NCI-H2171 (cell line): Measurements from ENCODE around the gene RAD9A.

ENCODE experiments used
- DNase-seq: peaks from one replicate; lab custom pipeline; 2025; lab: John Stamatoyannopoulos, UW

Gene RAD9A

DNA sequence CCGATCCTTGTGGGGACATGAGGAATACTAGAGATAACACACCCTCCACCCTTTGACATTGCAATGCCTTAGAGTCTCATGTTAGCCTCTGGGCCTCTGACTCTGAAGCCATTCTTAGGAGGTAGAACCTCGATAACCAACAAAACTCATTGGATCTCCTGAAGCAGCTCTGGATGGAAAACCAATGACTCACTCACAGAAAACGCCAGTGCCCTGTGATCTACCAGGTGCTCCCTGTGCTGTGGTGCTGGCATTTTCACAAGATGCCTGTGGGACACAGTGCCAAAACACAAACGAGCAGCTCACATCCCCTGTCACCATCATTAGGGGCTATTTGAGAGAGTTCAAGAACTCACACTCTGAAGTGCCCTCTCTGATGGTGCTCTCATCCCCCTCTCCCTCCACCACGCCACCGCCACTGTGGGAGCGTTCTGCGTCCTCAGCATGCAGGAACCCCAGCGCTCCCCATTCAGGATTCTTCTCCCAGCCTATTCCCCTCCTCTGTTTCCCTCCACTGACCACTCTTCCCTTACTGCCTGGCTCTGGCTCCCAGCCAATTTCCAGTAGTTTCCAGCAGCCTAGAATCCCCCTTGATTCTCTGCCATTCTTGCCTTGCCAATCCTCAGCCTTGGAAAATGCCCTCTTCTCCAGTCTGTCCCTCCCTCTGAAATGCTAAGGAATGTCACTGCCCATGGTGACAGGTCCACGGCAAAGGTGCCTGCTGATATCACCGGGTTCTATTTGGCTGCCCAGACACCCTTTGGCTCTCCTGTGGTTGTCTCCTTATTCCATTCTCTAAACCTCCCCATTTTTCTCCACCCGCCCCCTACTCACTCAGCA is 33.7 kb upstream of the RAD9A start:
- DNase-seq, result no peak

DNA sequence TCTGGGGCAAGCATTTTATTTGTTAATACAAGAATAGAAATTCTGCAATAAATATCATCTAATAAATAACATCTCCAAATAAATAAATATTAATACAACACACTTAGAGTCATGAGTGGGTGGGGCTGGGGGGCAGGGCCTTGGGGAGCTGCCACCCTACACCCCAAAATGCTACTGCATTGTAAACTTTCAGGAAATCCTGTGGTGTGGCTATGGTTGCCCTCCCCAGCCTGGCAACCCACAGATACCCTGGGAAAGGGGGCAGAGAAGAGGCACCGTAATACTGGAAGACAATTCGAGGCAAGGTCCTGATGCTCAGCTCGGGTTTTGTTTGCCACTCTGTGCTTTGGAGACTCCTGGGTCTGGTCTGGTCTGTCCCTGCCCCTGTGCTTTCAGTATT is 27.6 kb upstream of the RAD9A start:
- no peak for DNase-seq

DNA sequence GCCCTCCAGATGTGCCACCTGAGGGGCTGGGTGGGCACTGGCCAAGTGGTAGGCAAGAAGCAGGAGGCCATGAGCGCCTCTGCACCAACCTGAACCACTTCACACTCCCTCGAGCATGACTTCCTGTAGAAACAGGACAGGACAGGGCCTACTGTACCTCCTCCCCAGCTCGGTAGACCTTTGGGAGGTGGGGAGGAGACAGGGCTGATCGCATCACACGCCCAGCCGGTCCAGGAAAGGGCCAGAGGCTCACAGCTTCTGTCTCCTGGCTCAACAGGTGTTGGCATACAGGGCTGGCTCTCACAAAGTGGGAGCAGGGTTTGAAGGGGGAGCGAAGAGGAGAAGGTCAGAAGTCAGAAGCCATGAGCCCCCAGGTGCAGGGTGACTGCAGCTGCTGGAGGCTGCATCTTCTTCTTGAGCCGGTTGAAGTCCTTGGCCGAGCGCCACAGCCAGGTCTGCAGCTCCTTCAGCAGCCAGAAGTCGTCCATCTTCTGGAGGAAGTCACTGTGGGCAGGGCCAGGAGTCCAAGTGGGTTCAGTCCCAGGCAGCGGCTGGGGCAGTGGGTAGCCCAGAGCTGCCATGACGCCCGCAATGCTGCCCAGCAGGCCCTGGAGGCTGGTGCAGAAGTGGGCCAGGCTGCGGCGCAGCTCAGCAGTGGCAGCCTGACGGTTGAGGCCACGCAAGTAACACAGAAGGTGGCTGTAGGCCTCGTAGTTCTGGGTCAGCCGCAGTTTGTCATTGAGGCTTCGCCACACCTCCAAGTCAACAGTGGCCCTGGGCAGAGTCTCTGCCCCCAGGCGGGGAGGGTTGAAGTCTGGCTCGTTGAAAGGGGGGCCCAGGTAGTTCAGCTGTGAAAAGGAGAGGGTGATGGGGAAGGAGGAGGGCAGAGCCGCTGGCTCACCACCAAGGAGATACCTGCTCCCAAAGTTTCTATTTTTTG is 26.7 kb upstream of the RAD9A start:
- no peak for DNase-seq

DNA sequence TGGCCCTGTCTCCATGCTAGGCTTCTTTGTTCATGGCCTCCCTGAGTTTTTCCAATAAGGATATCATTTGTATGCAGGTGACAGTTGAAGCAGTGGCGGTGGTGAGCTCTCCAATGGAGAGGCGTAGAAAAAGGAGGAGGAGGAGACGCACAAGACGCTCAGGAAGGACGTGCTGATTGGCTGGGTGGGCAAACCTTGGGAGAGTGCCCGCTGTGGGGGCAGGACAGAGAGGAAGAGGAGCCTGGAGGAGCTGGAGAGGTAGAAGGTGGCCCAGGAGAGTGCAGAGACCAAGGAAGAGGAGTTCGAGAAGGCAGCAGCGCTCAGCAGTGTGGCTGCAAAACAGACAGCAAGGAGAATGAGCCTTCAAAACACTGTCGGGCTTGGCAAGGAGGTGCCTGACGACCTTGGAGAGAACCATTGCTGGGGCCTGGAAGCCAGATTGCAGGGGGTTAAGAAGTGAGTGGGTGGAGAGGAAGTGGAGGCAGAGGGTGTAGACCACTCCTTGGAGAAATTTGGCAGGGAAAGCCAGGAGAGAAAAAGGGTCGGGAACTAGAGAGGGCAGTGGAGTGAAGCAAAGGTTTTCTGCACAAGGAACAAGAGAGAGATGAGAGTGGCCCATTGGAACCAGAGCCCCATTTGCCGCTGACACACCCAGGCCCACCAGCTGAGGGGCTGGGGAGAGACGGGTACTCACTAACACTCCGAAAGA is 25.9 kb upstream of the RAD9A start:
- DNase-seq, result no peak

DNA sequence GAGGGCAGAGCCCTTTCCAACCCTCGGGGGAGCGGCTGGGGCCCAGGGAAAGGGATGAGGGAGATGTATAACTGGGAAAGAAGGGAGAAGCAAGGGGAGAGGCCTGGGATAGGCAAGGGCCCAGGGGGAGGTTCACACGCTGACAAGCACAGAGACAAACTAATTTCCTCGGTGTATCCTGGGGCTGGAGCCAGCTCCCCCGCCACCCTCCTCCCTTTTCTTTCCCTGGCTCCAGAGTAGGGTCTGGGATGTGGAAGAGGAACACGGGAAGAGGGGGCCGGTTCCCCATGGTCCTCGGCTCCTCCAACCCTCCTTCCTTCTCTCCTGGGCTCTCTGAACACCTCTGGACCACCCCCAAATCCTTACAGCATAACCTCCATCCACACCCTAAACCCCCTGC is 25.2 kb upstream of the RAD9A start:
- DNase-seq, result no peak

DNA sequence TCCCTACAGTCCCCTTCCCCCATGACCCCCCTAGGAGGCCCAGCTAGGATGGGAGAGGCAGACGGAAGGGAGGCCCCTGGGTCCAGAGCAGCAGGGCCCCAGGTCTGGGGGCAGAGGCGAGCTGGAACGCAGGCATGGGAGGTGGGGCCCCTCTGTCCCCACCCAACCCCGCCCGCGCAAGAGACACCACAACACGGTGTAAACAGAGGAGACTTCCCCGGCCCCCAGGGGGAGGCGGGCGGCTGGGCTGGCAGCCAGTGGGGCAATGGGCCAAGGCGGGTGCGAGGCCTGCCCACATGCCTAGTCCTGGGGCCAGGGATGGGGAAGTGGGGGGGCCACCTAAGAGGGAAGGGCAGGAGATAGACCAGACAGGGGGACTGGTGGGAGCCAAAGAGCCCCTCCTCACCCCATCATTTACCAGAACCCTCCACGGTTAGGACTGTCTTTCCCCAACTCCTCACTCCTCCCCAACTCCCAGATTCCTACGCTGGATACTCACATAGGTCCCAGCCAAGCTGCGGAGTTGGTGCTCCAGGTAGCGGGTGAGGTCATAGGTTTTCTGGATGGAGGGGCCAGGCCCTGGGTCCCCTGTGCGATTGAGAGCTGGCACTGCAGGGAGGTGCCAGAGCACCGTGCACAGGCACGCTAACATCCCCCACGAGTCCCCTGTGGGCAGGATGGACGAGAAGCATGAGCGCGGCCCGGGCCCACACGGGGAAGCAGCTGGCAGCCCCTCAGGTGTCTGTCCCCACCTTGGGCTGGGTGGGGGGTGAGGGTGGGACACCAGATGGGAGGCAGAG is 24.6 kb upstream of the RAD9A start:
- no peak for DNase-seq

DNA sequence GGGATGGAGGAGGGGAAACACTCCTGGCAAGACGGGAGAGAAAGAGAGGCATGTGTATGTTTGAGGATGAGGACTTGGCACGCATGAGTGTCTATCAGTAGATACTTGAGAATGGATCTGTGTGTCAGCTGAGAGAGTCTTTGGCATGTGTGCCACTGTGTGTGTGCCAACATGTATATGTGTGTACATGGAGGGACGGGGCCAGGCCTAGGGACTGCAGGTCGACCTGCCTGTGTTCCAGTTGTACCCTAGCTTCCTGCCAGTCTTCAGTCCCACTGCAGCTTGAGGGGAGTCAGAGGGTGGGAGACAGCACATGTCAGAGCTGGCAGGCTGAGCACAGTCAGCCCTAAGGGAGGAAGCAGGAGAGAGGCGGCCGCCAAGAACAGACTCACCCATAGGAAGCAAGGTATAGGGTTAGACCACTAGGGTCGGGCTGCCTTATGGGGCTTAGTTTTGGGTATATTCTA is 24.0 kb upstream of the RAD9A start:
- DNase-seq, result peak; percentile 82

DNA sequence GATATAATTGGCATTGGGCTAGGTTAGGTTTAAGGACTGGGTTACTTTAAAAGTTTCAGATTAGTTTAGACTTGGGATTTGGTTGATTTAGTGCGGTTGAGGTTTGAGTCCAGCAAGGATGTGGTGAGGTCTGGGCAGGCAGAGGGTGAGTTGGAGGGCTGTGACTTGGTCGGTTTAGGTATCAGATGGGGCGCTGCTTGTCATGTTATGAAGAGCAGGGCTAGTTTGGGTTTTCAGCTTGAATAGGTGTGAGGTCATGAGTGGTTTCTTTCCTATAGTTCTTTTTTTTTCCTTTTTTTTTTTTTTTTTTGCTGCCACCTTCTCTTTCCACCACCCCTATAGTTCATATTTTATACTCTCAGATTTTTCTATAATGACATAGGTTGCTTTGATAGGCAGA is 23.2 kb upstream of the RAD9A start:
- DNase-seq, result no peak

DNA sequence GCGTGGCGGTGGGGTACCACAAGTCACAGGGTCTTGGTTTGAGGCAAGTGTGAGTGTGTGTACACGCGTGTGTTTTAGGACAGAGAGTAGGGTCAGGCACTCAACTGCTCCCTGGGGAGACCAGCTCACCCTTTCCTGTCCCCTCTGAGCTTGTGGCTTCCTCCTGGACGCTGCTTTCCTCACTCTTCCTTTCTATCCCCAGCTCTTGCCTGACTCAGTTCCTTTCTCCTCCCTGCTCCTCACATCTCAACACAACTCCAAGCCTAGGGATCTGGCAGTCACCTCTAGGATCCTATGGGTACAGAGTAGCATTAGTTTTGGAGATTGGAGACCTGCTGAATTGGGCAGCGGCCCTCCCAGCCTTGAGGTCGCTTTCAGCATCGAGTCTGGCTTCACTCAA is 22.5 kb upstream of the RAD9A start:
- no peak for DNase-seq

DNA sequence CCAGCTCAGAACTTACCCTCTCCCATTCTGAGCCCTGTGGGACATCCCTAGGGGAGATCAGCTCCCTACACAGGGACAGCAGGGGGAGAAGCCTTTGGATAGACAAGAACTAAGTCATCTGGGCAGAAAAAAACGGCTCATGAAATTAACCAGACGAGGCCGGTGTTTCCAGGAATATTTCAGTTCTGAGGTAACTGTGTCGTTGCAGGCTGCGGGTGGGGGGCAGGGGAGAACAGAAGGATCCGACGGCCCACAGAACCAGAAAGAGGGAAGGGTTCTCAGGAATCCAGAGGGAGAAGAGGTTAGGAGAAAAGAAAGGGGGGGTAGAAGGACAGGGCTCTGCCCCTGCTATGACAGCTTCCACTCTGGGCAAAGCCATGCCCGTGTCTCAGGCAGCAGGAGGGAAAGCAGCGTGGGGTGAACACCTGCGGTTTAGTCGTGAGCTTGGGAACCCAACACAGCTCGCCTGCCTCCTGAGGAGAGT is 21.9 kb upstream of the RAD9A start:
- no peak for DNase-seq

DNA sequence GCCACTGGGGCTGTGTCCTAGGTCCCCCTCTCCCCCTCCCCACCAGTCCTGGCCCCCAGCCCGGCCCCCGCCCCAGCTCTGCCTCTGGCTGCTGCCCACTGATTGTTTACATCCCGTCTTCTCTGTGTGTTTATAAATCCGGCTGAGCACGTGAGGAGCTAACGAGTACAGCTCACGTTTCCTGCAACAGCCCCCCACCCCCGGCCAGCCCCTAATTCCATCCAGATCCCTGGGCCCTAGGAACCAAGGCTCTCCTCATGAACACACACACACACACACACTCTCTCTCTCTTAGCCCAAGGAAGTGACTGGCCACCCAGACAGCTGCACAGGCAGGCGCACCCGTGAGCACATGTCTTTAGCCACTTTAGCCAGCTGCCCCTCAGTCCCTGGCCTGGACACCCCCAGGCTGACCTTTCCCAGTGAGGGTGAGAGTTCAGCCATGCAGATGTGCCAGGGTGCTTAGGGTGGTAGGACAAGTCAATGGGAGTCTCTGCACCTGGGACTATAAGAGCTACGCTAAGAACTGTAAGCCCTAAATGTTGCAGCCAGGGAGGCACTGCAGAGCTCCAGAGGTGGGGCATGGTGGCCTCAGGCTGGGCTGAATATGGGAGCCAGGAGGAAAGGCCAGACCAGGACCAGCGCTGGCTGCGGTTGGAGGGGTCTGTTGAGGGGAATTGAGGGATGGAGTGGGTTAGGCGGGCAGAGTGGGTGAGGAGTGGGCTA is 21.3 kb upstream of the RAD9A start:
- no peak for DNase-seq

DNA sequence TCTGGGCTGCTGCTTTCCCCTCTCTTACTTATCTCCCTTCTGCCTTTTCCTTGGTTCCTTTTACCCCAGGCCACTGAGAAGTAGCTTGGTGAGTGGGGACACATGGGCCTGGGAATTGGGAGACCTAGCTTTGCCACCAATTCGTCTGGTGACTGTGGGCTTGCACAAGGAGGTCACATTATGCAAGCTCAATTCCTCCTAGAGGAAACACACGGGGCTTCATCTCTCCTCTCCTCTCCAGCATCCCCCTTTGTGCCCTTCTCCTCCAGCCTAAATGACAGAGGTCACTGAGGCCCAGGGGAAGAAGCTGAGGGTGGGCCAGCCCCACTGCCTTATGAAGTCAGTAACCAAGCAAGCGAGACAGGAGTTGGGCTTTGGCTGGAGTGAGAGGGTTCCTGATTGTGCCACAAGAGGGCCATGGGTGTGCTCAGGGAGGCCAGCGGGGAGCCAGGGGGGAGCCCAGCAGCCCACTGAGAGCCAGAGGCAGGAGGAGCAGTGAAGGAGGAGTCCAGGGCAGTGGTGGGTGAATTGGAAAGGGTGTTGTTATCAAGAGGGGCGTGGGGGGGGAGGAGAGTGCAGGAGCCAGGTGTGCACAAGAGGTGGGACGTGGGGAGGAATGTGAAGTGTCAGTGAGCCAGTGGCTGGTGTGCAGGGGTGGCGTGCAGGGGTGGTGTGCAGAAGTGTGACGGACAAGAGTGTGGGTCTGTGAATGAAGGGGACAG is 20.4 kb upstream of the RAD9A start:
- DNase-seq, result no peak

DNA sequence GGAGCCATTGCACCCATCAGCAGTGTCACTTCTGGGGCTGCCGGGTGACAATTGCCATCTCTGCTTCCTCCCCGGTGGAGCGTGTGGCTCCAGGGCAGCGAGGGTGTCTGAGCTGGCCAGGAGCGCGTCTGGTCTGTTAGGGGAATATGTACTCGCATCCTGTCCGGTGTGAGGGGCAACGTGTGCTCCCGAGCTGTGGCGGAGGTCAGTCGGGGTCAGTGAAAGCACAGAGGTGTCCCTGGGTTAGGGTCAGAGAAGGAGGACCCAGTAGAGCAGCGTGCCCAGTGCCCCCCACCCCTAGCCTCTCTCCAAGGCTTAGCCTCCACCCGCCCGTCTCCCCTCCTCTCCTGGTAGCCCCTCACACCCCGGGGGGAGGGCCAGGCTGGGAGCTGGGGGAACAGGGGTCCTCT is 19.9 kb upstream of the RAD9A start:
- DNase-seq, result no peak

DNA sequence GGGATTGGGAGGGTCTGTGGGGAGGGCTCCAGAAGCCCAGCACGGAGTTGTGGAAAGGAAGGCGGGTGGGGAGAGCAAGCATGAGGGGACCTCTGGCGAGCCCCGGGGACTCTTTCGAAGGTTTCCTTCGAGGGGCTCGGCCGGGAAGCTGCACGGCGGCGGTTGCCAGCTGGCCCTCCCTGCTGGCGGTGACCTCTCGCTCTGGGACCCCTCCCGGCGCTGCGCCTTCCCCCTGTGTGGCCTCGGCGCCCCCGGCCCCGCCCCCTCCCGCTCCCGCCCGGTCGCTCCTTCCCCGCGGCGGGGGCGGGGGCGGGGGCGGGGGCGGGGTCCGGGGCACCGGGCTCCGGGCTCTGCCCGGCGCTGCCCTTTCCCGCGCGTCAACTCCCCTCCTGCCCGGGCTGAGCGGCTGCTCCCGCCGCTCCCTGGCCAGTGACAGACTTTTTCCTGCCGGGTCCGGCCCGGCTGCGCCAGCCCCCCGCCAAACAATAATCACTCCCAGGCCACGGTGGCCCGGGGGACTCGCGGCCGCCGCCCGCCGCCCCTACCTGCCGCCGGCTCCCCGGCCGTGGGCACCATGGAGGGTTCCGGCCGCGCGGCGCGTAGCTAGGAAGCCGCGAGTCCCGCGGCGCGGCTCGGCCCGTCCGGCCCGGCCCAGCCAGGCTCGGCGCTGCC is 19.3 kb upstream of the RAD9A start:
- DNase-seq, result no peak

DNA sequence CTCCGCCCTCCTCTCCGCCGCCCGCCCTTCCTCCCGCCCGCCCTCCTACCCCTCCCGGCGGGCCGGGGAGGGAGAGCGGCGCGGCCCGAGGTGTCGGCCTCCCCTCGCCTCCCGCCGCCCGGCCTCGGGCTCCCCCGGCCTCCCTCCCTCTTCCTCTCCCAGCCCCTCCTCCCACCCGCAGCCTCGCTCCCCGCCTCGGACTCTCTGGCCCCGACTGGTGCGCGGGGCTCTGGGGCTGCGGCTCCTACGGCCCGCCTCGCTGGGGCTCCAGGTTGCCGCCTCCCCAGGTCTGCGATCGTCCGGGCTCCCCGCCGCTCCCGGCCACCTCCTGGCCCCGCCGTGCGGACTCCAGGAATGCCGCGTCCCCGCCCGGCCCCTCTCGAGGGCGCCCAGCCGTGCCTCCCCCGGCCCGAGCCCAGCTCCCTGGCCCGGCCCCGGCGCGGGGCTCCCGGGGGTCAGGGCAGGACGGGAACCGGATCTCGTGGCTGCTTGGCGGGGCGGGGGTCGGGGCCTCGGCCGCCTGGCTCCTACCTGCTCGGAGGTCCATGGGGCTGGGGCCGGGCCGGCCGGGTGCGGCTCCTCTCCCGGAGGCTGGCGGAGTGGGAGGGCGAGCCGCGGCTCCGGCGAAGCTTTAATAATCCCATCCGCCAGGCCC is 18.7 kb upstream of the RAD9A start, which contains the start of gene CLCF1:
TSS of gene CLCF1 (minus strand) at position 606 of the 655 bp plus-strand sequence. CDS start at position 547, 59 bp downstream.
- no peak for DNase-seq

DNA sequence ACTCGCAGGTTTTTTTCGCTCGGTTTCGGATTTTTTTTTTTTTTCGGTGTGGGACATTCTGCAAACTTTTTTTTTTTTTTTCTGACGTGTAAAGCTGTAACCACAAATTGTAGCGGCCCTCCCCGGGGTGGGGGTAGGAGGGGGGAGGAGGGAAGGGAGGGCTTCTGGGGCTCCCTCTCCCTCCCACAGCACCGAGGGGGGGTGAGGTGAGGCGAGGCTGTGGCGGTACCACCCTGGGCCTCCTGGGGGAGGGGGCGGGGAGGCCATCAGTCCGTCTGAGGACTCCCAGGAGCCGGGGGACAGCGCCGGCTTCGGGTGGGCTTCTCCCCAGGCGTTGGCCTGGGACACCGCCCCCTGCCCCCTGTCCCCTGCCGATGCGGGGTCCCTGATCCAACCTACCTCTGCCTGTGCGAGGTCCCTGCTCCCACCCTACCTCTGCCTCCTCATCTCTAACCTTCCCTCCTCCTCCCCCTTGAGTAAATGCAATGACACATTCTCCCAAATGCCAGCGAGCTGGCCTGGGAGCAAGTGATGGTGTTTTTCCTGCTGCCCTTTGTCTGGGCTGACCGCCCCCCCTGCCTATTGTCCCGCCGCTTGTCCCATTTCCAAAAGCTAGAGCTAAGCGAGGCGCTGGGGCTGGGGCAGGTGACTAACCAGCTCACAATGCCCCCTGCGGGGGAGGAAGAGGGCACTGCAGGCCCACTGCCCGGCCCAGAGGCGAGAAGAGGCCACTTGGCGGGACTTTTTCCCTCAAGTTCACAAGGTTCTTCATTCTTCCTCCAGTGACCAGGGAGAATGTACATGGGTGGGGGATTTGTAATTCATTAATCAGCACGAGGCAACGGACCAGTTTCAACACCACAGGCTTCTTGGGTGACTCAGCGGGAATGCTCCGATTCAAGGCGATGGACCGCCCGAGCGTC is 17.9 kb upstream of the RAD9A start:
- DNase-seq, result no peak

DNA sequence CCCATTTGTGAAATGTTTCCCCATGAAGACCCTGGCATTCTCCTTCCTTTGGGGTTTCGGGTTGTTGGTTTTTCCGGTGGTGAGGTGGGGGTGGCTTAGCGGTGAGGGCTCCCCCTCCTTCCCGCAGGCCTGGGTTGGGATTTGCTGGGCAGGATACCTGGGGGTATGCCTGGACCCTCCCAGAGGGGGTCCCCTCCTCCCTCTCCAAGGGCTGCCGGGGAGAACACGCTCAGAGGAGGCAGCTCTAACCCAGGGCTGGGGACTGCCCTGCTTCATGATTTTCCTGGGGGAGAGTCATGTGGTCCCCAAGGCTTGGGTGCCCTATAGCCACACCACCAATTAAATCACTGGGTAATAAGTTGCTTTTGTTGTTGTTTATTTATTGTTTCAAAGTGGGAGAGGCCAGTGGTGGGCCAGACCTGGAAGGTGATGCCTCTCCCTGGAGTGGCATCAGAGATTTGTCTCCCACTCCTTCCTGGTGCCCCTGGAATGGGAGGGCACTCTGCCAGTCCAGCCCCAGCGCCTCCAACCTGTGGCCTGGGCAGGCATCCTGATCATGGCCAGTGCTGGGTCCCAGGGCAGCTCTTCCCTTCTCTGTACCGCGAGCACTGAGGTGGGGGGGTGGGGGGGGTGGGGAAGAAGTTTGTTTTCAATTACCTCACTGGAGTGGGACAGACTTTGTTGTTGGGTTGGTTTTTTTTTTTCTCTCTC is 17.1 kb upstream of the RAD9A start:
- DNase-seq, result no peak
